ENCODE measurements around the gene ANKFN1.

ANKFN1 gene

DNA sequence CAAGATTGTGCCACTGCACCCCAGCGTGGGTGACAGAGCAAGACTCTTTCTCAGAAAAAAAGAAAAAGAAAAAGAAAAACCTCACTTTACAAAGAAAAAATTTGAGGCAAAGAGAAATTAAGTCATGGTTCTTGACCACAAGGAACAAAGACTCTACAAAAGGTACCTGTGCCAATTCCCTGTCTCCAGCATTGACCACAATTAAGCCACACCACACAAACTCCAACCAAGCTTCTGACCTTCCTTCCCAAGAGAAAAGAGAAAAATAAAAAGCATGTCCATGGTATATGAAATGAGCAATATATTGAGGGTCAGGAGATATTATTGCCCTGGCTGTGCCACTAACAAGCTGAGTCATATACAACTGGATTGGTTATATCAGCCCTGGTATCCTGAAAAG is 293.9 kb downstream of the ANKFN1 start:
- no peak for DNase-seq (ENCODE audit: low spot score)

DNA sequence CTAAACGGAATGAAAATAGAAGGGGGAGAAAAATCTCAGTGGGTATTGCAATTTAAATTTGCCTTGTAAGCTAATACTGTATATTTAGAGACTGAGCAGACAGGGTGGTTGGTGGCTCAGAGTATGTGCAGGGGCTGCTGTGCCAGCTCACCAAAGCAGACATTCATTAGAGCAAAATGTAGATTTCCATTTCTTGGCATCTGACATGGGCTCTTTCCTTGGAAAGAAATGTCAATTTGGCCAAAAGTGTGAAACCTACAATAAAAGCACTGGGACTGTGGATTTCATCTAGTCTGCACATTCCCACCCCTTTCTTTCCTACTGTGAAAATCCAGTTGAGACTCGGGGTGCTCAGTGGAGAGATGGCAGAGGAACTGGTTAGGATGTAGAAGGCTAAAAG is 295.1 kb downstream of the ANKFN1 start:
- no peak for DNase-seq (ENCODE audit: low spot score)

DNA sequence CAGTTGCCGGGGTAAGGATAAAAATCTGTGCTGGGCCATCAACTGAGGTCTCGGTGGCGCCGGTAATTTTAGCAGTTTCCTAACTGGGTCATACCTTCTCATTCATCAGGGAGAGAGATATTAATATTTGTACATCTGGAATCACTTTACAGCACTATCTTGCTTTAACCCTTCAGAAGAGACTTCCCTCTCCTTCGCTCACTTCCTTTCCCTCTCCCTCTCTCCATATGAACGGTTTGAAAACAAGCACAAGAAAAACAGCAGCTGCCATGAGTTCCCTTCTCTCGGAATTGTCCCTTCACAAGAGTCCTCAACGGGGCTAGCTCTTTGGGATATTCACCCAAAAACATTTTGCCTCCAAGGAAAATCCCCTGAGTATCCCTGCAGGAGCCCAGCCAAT is 295.9 kb downstream of the ANKFN1 start:
- no peak for DNase-seq (ENCODE audit: low spot score)

DNA sequence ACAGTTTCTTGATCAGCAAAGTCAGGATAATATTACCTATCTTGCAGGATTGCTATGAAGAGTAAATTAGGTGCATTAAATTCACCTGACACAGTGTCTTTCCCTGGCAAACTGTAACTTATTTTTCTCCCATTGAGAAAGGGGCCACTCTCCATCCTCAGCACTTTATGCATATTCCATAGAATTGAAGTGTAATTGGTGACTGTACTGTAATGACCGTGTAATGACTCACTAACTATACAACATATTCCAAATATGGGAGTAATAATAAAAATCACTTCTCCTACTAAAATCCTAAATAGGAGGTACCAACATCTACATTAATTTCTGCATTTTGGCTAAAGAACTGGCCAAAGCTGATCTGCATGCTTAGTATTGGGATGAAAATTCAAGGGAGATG is 298.4 kb downstream of the ANKFN1 start:
- DNase-seq (ENCODE audit: low spot score) = no peak

DNA sequence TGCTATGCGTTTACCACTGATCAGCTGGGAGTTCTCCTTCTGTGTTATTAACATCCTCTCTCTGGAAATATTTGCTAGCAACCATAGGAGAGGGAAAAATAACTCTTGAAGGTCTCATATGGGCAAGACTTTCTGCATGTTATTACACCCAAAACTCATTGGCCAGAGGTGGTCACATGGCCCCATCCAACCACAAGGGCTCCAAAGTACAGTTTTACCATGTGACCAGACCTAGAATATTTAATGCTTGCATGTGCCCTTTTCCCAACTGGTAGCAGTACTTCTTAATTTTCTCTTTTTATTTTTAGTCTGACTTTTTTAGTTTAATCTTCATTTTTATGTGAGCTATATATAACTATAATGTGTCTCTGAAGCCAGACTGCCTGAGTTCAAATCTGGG is 299.2 kb downstream of the ANKFN1 start:
- no peak for DNase-seq (ENCODE audit: low spot score)

DNA sequence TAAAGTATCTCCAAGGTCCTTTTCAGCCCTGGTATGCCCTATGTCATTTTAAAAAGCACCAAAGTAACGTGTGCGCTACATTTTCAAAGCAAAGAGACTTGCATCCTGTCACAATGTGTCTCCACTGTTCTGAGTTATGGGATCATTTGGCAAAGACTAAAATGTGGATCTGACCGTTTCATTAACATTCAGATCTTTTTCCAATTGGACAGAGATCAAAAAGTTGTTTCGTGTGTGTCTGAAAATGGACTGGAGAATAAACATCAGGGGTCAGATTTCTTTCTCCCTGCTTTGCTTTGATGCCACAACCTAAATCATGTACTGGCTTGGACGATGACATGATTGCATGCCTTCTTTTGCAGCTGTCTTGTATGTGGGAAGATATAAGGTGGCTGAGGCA is 304.2 kb downstream of the ANKFN1 start:
- no peak for DNase-seq (ENCODE audit: low spot score)

DNA sequence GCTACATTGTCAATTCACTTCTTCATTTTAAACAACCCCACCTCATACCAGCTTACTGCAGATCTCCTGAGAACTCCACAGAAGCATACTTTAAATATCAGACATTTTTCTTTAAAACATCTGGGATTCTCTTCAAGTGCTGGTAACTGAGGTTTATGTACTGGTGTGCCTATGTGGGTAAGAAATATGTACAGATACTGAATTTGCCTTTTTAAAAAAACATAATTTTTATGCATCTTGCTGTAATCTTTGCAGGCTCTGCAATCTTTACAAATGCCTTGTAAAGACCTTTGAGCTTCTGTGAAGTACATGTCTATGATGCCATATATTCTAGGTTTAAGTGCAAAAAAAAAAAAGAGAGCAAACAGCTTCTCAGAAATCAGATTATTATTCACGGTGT is 312.6 kb downstream of the ANKFN1 start:
- DNase-seq (ENCODE audit: low spot score) = no peak

DNA sequence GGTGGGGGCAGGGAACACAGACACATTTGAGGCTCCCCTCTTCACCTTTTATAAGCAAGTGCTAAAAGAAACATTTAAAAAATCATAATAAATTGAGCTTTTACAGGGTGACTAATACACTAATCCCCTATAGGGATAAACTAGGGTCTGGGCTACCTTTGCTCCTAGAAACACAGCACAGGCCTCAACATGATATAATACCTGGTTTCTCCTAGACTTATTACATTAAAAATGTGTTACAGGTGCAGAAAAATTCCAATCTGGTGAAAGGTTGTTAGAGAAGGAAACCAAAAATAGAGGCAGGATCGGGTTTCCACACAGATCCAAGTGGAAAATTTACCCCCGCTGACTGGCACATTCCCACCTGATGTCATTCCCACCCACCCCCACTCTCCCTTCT is 315.6 kb downstream of the ANKFN1 start:
- DNase-seq (ENCODE audit: low spot score) = no peak

DNA sequence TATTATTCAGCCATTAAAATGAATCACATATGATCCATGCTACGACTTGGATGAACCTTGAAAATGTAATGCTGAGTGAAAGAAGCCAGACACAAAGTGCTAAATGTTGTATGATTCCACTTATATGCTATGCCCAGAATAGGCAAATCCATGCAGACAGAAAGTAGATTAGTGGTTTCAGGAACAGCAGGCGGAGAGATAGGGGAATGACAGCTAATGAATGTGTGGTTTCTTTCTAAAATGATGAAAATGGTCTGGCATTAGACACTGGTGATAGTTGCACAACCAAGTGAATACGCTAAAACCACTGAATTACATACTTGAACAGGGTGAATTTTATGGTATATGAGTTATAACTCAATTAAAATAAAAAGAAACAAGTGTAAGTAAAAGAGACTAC is 318.4 kb downstream of the ANKFN1 start:
- DNase-seq (ENCODE audit: low spot score) = no peak

DNA sequence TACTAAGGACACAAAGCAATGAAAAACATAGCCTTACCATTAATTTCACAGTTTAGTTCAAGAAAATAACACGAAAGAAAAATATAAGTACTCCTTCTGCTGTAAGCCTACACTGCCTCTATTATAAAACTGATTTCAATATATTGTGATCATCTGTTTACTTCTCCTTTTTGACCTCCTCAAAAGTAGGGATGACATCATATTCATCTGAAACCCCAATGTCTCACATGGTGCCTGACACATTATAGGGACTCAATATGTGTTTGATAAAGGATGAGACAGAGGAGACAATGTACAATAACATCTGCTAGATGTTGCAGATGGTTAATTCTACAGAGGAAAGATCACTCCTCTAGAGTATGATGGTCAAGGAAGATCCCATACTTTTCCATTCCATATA is 321.8 kb downstream of the ANKFN1 start:
- no peak for DNase-seq (ENCODE audit: low spot score)

DNA sequence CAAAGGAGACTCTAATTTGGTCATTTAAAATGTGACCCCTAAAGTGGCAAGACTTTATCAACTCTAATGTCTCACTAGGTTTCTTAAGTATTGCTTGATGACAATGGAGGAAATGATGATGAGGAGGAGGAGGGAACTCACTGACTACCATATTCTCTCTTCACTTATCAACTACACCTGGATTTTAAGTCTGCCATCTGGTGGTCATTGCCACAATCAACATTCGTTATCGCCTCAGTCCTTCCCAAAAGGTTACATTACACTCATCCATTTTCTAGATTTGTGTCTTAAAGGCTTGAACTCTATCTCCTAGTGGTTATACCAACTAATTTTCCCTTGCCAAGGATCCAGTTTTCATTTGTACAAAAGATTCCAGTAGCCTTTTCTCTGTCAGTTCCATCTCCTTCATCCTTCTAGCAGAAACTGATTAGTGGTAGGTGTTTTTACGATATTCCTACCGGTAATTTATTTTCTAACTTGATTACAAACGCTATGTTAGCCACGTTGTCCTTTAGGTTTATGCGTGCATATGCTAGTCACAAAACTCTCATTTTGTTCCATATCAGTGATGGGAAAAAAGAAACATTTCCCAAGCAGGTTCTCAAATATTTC is 325.7 kb downstream of the ANKFN1 start:
- peak; percentile 4 for DNase-seq (ENCODE audit: low spot score)

DNA sequence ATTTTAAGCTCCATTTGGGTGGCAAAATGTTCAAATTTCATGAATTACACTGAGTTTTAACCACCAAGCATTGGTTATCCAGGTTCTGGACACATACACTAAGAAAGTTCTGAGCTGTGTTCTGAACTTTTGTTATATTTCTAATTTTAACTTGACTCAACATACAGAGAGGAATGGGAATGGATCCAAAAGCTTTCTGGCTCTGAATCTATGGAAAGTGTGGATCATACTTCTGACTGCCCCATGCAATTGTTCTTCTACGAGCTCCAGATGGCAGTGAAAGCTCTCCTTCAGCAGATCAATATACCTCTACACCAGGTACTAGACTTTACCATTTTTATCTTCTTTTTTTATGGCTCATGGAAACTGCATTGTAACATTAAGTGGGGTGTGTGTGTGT is 327.2 kb downstream of the ANKFN1 start:
- DNase-seq (ENCODE audit: low spot score) = no peak

DNA sequence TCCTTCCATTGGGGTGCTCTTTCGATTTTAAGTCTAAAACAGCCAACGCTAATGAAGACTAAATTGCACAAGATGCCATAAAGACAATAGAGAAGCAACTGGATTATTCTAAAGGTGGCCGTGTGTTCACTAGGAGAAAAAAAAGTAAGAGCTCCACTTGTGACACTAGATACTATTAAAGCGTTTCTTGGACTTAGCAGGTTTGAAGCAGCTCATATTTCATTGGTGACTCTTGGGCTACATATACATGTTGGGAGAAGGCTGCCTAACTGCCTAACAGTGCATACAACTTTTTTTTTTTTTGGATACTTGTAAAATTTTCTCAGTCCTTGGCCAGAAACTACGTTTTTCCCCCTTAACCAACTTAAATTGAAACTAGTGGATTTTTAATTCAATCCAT is 328.4 kb downstream of the ANKFN1 start:
- no peak for DNase-seq (ENCODE audit: low spot score)

DNA sequence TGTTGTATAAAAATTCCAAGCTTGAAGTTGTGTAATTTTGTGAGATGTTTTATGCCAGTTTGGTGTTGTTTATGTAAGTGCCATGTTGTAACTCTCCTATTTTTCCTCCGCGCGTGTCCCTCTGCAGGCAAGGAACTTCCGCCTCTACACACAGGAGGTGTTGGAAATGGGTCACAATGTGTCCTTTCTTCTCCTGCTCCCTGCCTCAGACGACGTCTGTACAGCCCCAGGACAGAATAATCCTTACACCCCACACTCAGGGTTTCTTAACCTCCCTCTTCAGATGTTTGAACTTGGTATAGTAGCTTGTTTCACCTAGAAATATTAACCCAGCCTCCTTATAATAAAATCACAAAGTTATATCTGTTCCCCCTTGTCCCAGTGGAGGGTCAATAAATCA is 329.0 kb downstream of the ANKFN1 start:
- no peak for DNase-seq (ENCODE audit: low spot score)

DNA sequence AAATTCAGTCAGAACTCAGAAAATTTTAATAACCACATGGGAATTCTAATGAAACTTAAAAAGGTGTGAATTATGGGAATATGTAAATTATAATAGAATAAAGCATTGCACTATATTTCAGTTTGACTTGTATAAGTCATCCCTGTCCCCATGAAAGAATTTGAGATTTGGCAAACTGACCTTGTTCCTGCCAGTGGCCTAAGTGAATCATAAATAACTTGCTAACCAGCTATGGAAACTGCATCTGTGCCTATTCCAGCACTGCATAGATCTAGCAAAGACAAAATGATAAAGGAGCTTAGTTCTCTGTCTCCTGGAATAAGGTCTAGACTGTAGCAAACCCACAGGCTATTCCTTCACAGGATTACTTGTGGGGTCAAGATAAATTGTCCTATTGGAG is 333.5 kb downstream of the ANKFN1 start:
- no peak for DNase-seq (ENCODE audit: low spot score)

DNA sequence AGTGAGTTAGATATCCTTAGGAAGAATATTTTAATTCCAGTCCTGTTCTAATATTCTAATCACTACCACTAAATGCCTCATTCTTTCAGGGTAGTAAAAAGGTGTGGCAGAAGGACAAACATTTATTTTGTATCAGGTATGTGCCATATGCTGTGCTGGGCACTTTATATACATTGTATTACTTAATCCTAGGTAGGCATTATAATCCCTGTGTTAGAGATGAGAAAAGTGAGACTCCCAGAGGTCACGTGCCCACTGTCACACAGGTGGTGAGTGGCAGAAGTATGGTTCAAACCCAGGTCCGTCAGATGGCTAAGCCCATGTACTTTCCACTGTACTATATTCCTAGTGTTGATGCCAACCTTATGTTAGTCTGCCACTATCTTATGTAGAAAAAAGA is 335.5 kb downstream of the ANKFN1 start:
- no peak for DNase-seq (ENCODE audit: low spot score)

DNA sequence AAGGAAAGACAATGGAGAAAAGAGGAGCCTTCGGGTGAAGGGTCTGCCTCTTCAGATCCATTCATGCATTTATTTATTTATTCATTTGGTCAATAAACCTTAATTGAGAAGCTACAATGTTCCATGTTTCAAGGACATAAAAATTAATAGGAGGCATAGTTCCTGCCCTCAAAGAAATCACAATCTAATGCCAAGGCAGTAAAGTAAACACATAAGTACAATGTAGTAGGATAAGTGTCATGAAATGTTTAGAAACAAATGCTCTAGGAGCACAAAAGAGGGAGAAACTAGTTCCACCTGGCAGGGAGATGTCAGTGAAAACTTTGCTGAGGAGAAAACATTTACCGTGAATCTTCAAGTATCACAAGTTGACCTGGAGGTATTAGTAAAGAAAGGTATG is 336.7 kb downstream of the ANKFN1 start:
- no peak for DNase-seq (ENCODE audit: low spot score)

DNA sequence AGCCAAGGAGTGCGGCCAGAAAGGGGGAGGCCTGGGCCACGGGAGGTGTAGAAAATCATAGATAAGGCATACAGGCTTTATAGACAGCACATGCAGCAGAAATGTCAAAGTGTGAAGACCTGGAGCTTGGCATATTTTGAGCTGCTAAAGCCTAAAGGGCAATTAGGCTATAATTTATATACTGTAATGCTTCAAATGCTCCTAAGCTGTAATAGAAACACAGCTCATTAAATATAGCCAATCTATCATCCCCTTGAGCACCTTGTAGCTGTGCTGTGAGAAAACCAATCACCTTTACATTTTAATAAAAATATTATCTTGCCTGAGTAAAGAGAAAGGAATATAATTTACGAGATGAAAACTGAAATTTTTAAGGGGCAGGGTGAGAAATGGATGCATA is 342.3 kb downstream of the ANKFN1 start:
- no peak for DNase-seq (ENCODE audit: low spot score)

DNA sequence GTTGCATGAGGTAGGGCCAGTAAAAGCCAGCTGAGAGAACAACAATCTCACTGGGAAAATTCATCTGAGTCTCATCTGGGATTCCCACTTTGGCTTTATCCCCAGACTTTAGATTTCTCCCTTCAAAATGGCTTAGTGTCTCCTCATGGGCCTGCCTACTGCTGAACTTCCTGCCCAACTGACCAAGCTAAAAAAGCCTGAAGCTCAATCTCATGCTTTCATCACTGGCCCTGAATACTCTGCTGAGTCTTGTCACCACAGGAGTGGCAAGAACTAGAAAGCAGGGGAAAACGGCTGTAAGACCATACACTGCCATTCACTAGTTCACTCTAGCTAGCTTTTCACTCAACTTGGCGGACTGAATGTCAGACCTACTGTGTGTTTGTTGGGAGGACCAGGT is 343.9 kb downstream of the ANKFN1 start:
- no peak for DNase-seq (ENCODE audit: low spot score)

DNA sequence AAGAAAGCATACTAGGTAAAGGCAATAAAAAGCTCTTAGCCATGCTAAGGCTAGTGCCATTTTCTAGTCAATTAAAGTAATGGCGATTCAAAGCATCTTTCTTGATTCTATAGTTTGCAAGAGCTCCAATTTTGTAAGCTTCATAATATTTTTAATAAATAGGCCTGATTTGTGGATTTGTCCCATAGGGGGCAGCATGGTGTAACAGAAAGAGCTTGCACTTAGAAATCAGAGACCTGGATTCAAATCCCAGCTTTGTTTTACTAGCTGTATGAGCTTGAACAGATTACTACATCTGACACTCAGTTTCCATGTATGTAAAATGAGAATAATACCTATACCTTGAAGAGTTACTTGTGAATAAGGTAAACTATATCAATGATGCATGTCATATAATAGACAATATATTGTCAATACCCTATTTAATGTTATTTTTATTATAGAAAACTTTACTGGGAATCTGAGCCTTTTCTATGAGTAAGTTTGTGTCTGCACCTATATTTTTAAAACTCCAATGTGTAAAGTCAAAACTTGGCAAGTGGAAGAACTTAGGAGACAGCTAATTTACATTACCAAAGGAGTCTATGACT is 346.6 kb downstream of the ANKFN1 start:
- peak; percentile 11 for DNase-seq (ENCODE audit: low spot score)

DNA sequence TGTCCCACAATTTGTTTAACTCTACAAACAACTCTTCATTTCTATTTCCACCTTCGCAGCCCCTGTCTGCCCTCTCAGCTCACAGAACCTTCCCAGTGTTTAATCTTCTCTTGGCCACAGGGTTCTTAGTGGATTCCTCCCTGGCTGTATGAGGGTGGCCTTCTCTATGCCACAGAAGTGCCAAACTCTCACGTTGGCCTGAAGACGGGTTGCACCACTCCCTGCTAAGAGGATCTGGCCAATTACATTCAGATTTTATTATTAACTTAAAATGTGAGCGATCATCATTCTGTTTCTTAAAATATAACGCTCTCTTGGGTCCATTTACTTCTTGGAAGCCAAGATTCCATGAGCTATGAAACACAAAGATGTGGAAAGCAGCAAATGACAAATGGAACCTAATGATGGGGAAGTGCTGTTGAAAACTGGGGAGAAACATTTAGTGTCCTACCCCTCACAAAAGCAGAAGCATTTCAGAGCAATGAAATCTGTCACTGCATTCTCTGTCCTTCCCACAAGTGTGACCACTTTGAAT is 348.9 kb downstream of the ANKFN1 start:
- DNase-seq (ENCODE audit: low spot score) = no peak

DNA sequence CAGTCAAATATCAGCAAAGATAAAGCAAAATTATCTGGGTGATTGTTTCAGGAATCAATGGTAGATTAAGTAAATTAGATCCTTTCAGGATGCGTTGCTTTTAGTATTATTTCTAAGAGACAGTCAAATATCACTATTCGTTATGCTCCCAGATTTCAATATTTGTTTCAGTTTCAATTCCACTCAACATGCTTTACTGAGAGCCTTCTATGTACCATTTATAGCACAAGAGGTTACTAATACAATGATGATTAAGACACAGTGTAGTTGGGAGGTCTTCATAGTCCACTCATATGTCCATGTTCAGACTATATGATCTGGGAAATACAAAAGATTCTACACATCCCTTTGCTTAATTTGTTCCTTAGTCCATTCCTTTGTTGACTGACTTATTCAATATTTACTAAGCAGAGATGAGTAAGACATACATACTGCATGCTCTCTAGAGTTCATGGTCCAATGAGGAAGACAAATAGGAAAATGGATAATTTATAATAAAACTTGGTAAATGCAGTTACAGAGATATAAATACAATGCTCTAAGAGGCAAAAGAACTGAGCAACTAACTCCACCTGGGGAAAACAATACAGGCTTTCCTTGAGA is 352.0 kb downstream of the ANKFN1 start:
- no peak for DNase-seq (ENCODE audit: low spot score)

DNA sequence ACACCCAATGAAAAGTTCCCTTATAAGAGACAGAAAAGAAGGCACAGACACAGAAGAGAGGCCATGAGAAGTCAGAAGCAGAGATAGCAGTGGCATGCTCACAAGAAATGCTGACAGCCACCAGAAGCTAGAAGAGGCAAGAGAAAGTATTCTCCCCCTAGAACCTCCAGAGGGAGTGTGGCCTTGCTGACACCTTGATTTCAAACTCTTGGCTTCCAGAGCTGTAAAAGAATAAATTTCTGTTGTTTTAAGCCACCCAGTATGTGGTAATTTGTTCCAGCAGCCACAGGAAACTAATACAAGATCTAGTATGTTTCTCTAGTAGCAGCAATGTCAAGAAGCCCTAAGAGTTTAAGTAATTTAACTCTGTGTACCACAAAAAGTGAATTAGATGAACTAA is 353.1 kb downstream of the ANKFN1 start:
- DNase-seq (ENCODE audit: low spot score) = no peak

All from HuH-7.5 (cell line).